ENCODE measurements around the gene FILIP1L.

DNA sequence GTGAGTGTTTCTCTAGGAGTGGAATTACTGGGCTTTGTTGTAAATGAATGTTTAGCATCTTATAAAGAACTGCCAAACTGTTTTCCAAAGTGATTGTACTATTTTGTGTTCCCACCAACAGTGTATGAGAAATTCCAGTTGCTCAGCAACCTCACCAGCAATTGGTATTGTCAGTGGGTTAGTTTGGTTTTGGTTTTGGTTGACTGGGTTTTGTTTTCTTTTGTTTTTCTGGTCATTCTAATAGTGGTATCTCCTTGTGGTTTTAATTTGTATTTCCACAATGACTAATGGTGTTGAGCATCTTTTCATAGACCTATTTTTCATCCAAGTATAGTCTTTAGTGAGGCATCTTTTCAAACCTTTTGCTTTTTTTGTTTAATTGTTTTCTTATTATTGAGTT lies 27.1 kb downstream of the FILIP1L start:
- TF ChIP-seq GATA2 (IDR thresholded peaks at IDR 0.05; ENCODE audit: low read depth, low read length) (no peak), GATA3 (IDR thresholded peaks at IDR 0.05; ENCODE audit: low read depth, low read length) (no peak)

Measured in SH-SY5Y (cell line).